H1 (cell line): ENCODE results near the gene TMEM220. TPM values are rescaled to one million over a fixed set of nuclear protein-coding genes. Genes with fewer than 3 reads are reported as not detected.

Experiments
- CTCF ChIA-PET: fragments of 300-600 bp; sonication (Branson Sonifier 250); formaldehyde crosslinking; loops from one replicate; lab custom pipeline; 2021; ENCODE audit not compliant: partially characterized antibody; lab: Charles Lee
- POLR2A ChIA-PET: fragments of 300-600 bp; sonication (Branson Sonifier 250); formaldehyde crosslinking; loops from one replicate; lab custom pipeline; 2021; ENCODE audit warnings: inconsistent platforms; ENCODE audit not compliant: partially characterized antibody; lab: Charles Lee
- DNase-seq, 2 experiments: peaks; one replicate each; pipeline versions ENCODE4 v3.0.0 to v3.0.0-alpha.2; 2010 to 2022; ENCODE audit warnings: low spot score in 2 of 2, low read depth in 1 of 2, mixed read lengths in 1 of 2
- FAIRE-seq: peaks from 2 replicates; lab custom pipeline; 2011; peaks lifted over from hg19 to GRCh38; lab: Jason Lieb, UNC
- H2AFZ ChIP-seq: 2 replicates; pipeline ENCODE4 v1.8.1; 2012; ENCODE audit warnings: low read length, inconsistent platforms
- H2AK5ac ChIP-seq: 2 replicates; pipeline ENCODE4 v1.6.1; 2013; ENCODE audit warnings: low read depth, low read length
- H2BK120ac ChIP-seq: replicated peaks from 2 replicates; pipeline ENCODE3; 2013; ENCODE audit warnings: low read depth, low read length, inconsistent platforms
- H2BK12ac ChIP-seq: 2 replicates; pipeline ENCODE4 v1.6.1; 2013; ENCODE audit warnings: low read depth, low read length
- H2BK15ac ChIP-seq: 2 replicates; pipeline ENCODE4 v1.6.1; 2013; ENCODE audit warnings: low read length
- H2BK20ac ChIP-seq: 2 replicates; pipeline ENCODE4 v1.6.1; 2013; ENCODE audit warnings: low read length
- H2BK5ac ChIP-seq: 2 replicates; pipeline ENCODE4 v1.6.1; 2013; ENCODE audit warnings: low read depth, low read length
- H3K14ac ChIP-seq: 2 replicates; pipeline ENCODE4 v1.6.1; 2013; ENCODE audit warnings: inconsistent platforms; ENCODE audit not compliant: insufficient read length
- H3K18ac ChIP-seq: 2 replicates; pipeline ENCODE4 v1.6.1; 2013; ENCODE audit warnings: low read length; ENCODE audit errors: extremely low read depth
- H3K23ac ChIP-seq: 2 replicates; pipeline ENCODE4 v1.6.1; 2013; ENCODE audit warnings: inconsistent platforms; ENCODE audit not compliant: insufficient read length
- H3K23me2 ChIP-seq: 2 replicates; pipeline ENCODE4 v1.6.1; 2013; ENCODE audit warnings: low read depth, low read length
- H3K27ac ChIP-seq: 2 replicates; pipeline ENCODE4 v1.6.1; 2011; ENCODE audit warnings: low read depth, low read length, inconsistent platforms
- H3K27me3 ChIP-seq, 4 experiments: replicated peaks in 1 of 4; 1 replicate in 1 of 4; 2 replicates in 3 of 4; pipeline versions ENCODE4 v1.6.1 to v1.8.1; 2011 to 2013; ENCODE audit warnings: low read length in 3 of 4, mild to moderate bottlenecking in 3 of 4, inconsistent platforms in 2 of 4, mixed read lengths in 2 of 4, moderate library complexity in 1 of 4; ENCODE audit not compliant: control insufficient read depth in 3 of 4, insufficient read depth in 3 of 4; ENCODE audit errors: extremely low read depth in 1 of 4
- H3K36me3 ChIP-seq, 4 experiments: 2 replicates each; pipeline versions ENCODE4 v1.6.1 to v1.8.1; 2011 to 2013; ENCODE audit warnings: mild to moderate bottlenecking in 4 of 4, low read length in 3 of 4, moderate library complexity in 2 of 4, control low read depth in 1 of 4, inconsistent platforms in 1 of 4; ENCODE audit not compliant: insufficient read depth in 4 of 4, control insufficient read depth in 2 of 4
- H3K4ac ChIP-seq: replicated peaks from 2 replicates; pipeline ENCODE3; 2013; ENCODE audit warnings: low read length, low read depth, mixed read lengths, inconsistent platforms; ENCODE audit not compliant: insufficient read length
- H3K4me1 ChIP-seq, 4 experiments: replicated peaks in 1 of 4; 1 replicate in 1 of 4; 2 replicates in 3 of 4; pipeline versions ENCODE4 v1.6.1 to v1.8.1; 2011 to 2013; ENCODE audit warnings: low read length in 3 of 4, inconsistent platforms in 2 of 4, mixed read lengths in 1 of 4; ENCODE audit not compliant: insufficient read depth in 4 of 4, control insufficient read depth in 3 of 4
- H3K4me2 ChIP-seq, 2 experiments: 2 replicates each; pipeline versions ENCODE4 v1.6.1 to v1.8.1; 2011 to 2013; ENCODE audit warnings: low read depth in 2 of 2, low read length in 2 of 2, control low read depth in 1 of 2, inconsistent platforms in 1 of 2, mild to moderate bottlenecking in 1 of 2; ENCODE audit not compliant: insufficient read depth in 1 of 2
- H3K4me3 ChIP-seq, 4 experiments: fragments of 200-600, 300-600 bp in 1 of 4; sonication (generic), shearing (Covaris generic), sonication (Bioruptor Twin) in 1 of 4; 2 replicates each; pipeline versions ENCODE4 v1.5.1 to v1.8.1; 2011 to 2016; ENCODE audit warnings: low read length in 4 of 4, low read depth in 3 of 4, control low read depth in 2 of 4, inconsistent platforms in 2 of 4, mild to moderate bottlenecking in 2 of 4, mixed read lengths in 1 of 4, moderate library complexity in 1 of 4; ENCODE audit not compliant: insufficient read depth in 2 of 4; ENCODE audit errors: extremely low read depth in 1 of 4
- H3K56ac ChIP-seq: replicated peaks from 2 replicates; pipeline ENCODE3; 2013; ENCODE audit warnings: low read depth, mild to moderate bottlenecking, mixed read lengths, low read length, inconsistent platforms; ENCODE audit not compliant: insufficient read length
- H3K79me1 ChIP-seq: 2 replicates; pipeline ENCODE4 v1.6.1; 2013; ENCODE audit warnings: low read depth, low read length, control low read depth
- H3K79me2 ChIP-seq, 2 experiments: 2 replicates each; pipeline versions ENCODE4 v1.6.1 to v1.8.1; 2012 to 2013; ENCODE audit warnings: low read length in 2 of 2, mild to moderate bottlenecking in 2 of 2, inconsistent platforms in 1 of 2; ENCODE audit not compliant: insufficient read depth in 2 of 2, control insufficient read depth in 1 of 2
- H3K9ac ChIP-seq, 4 experiments: replicated peaks in 1 of 4; 1 replicate in 1 of 4; 2 replicates in 3 of 4; pipeline versions ENCODE4 v1.6.1 to v1.8.1; 2011 to 2013; ENCODE audit warnings: low read depth in 3 of 4, low read length in 3 of 4, control low read depth in 2 of 4, mild to moderate bottlenecking in 2 of 4, moderate library complexity in 2 of 4, inconsistent platforms in 1 of 4; ENCODE audit errors: extremely low read depth in 1 of 4
- H3K9me3 ChIP-seq, 2 experiments: 2 replicates each; pipeline versions ENCODE4 v1.6.1 to v1.8.1; 2012 to 2013; ENCODE audit warnings: mild to moderate bottlenecking in 2 of 2, moderate library complexity in 2 of 2, control low read depth in 1 of 2, inconsistent platforms in 1 of 2, low read depth in 1 of 2, low read length in 1 of 2, mixed read lengths in 1 of 2; ENCODE audit not compliant: insufficient read depth in 2 of 2
- H4K20me1 ChIP-seq, 2 experiments: replicated peaks in 1 of 2; 2 replicates each; pipeline versions ENCODE3 to v1.8.1; 2011 to 2013; ENCODE audit warnings: inconsistent platforms in 2 of 2, low read length in 2 of 2, mild to moderate bottlenecking in 1 of 2; ENCODE audit not compliant: insufficient read depth in 2 of 2, control insufficient read depth in 1 of 2
- H4K5ac ChIP-seq: 2 replicates; pipeline ENCODE4 v1.6.1; 2013; ENCODE audit warnings: low read length, low read depth, mixed read lengths, inconsistent platforms; ENCODE audit not compliant: insufficient read length
- H4K8ac ChIP-seq: 2 replicates; pipeline ENCODE4 v1.8.0; 2013; ENCODE audit warnings: mild to moderate bottlenecking, moderate library complexity, low read length, inconsistent platforms; ENCODE audit not compliant: insufficient read depth; ENCODE audit errors: extremely low read depth
- H4K91ac ChIP-seq: replicated peaks from 2 replicates; pipeline ENCODE3; 2013; ENCODE audit warnings: low read length, mixed read lengths, inconsistent platforms; ENCODE audit not compliant: insufficient read length
- BCL11A ChIP-seq, 2 experiments: IDR thresholded peaks; one replicate each; pipeline ENCODE4 v1.6.1; 2011; ENCODE audit warnings: low read depth in 2 of 2, low read length in 2 of 2, mild to moderate bottlenecking in 2 of 2
- GTF2F1 ChIP-seq: IDR thresholded peaks from 2 replicates; pipeline ENCODE4 v1.6.1; 2012; ENCODE audit warnings: low read depth, low read length, improper control_type of control experiment, borderline replicate concordance
- POU5F1 ChIP-seq: IDR thresholded peaks from 2 replicates; pipeline ENCODE4 v1.6.1; 2011; ENCODE audit warnings: low read depth, mild to moderate bottlenecking, low read length, moderate library complexity
- RBBP5 ChIP-seq: IDR thresholded peaks from 2 replicates; pipeline ENCODE4 v1.7.1; 2012; ENCODE audit warnings: low read depth, mild to moderate bottlenecking, inconsistent platforms, low read length, moderate library complexity, borderline replicate concordance
- SIN3A ChIP-seq, 2 experiments: IDR thresholded peaks in 1 of 2; conservative IDR thresholded peaks in 1 of 2; 2 replicates each; pipeline ENCODE4 v1.6.1; 2011 to 2012; ENCODE audit warnings: low read length in 2 of 2, improper control_type of control experiment in 1 of 2, low read depth in 1 of 2, mild to moderate bottlenecking in 1 of 2
- SP1 ChIP-seq: IDR thresholded peaks from 2 replicates; pipeline ENCODE4 v1.6.1; 2011; ENCODE audit warnings: low read depth, low read length
- TAF1 ChIP-seq: IDR thresholded peaks from 2 replicates; pipeline ENCODE4 v1.6.1; 2011; ENCODE audit warnings: mild to moderate bottlenecking, low read depth, low read length
- TCF12 ChIP-seq: IDR thresholded peaks from 2 replicates; pipeline ENCODE4 v1.6.1; 2011; ENCODE audit warnings: low read depth, mild to moderate bottlenecking, low read length
- WGBS, 2 experiments: shearing (Covaris generic) in 1 of 2; methylation state at CpG; one replicate each; pipeline versions ENCODE4 v1.1.6 to v1.1.7; 2013 to 2015; ENCODE audit warnings: low lambda C conversion rate in 2 of 2, mixed read lengths in 2 of 2, inconsistent platforms in 1 of 2, low coverage in 1 of 2, missing lambda C conversion rate in 1 of 2; ENCODE audit not compliant: insufficient replicate concordance in 2 of 2, insufficient coverage in 1 of 2, insufficient read length in 1 of 2; ENCODE audit errors: extremely low coverage in 1 of 2, missing lambda C conversion rate in 1 of 2; 5-methylcytosine and 5-hydroxymethylcytosine counted together
- polyA plus RNA-seq, 7 experiments: library from polyadenylated mRNA; depleted of rRNA in 3 of 7; stranded (reverse) in 5 of 7; unstranded in 2 of 7; fragments of >200 nt in 5 of 7; fragments of 200-250 nt in 2 of 7; gene quantifications; 1 replicate in 5 of 7; 2 replicates in 1 of 7; 4 replicates in 1 of 7; pipeline versions ENCODE4 v1.2.1 to v1.2.3, GENCODE V29; 2011 to 2013; ENCODE audit warnings: missing spikeins in 2 of 7, mixed read lengths in 2 of 7
- total RNA-seq: library from RNA; stranded (reverse); fragmentation: NEBNext Ultra II Directional; extraction: Animal tissue kit (Norgen Biotek cat#: 25700); gene quantifications from 2 replicates; pipeline ENCODE4 v1.2.1, GENCODE V29; 2021

Gene TMEM220
- total and polyA plus RNA-seq, 2 of the 8 experiments (the other 6 are each of a cell fraction or from before 2014, with no cell fraction given), result 3.8 to 4.1 TPM

DNA sequence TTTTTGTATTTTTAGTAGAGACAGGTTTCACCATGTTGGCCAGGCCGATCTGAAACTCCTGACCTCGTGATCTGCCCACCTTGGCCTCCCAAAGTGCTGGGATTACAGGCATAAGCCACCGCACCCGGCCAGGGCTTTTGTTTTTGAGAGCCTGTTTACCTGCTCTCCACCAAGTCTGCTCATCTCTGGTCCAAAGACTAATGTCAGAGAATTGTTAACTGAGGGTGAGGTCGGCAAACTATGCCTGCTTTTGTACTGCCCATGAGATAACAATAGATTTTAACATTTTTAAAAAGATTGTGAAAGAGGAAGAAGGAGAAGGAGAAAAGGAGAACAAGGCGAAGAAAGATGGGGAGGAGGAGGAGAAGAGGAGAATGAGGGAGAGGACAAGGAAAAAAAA is 48.1 kb upstream of the TMEM220 start:
- Histone ChIP-seq H3K79me1 (no peaks in the 10 kb centered on the region), H3K4me1 (no peaks in the 10 kb centered on the region), H2AK5ac (no peak overlapping the region), H4K8ac (no peak overlapping the region), H2BK12ac (no peak overlapping the region), H3K9ac (no peak overlapping the region), H4K20me1 (no peaks in the 10 kb centered on the region), H4K5ac (no peak overlapping the region), H2BK5ac (no peak overlapping the region), H3K56ac (no peak overlapping the region), H2BK15ac (no peak overlapping the region), H3K23me2 (no peaks in the 10 kb centered on the region; the same call in 1 of the 2 replicates), H2BK120ac (no peak overlapping the region), H4K91ac (no peak overlapping the region), H3K4me3 (no peak overlapping the region), H3K18ac (no peak overlapping the region), H3K23ac (no peak overlapping the region), H2BK20ac (no peak overlapping the region), H3K14ac (no peak overlapping the region), H2AFZ (no peak overlapping the region), H3K4ac (no peak overlapping the region), H3K27ac (no peak overlapping the region), H3K9me3 (no peaks in the 10 kb centered on the region), H3K4me2 (no peak overlapping the region), H3K79me2 (no peaks in the 10 kb centered on the region), H3K27me3 (no peaks in the 10 kb centered on the region), H3K36me3 (no peaks in the 10 kb centered on the region; a peak in 1 of 8 replicates)
- POLR2A ChIA-PET, result no interaction called here
- FAIRE-seq (no peak), DNase-seq (no peak)
- WGBS, 2 experiments, result 86 to 90% methylated on average over 1 to 6 of the region's 6 CpGs
- CTCF ChIA-PET, result interaction anchor here (0.7 to 1.6 kb wide), 2 partner anchors 40 to 66 kb away, joined by 3 to 5 read pairs; no protein-coding TSS in a partner anchor
- no peak for TF ChIP-seq SIN3A (conservative IDR thresholded peaks at IDR 0.05 in 1 of 2, IDR thresholded peaks at IDR 0.05 in 1 of 2; ENCODE audit: low read depth in 1 of 2, low read length in 2 of 2)
- TF ChIP-seq POU5F1, result no peak
- no peak for TF ChIP-seq GTF2F1
- TF ChIP-seq TCF12, result no peak
- no peak for TF ChIP-seq RBBP5
- no peak for TF ChIP-seq BCL11A (IDR thresholded peaks at IDR 0.05; ENCODE audit: low read depth in 2 of 2, low read length in 2 of 2)
- TF ChIP-seq SP1, result no peak
- TF ChIP-seq TAF1, result no peak
